RPMI7951 (cell line): ENCODE measurements around the gene SCUBE3. TPM values are rescaled to one million over a fixed set of nuclear protein-coding genes. Genes with fewer than 3 reads are reported as not detected.

Experiments used
- DNase-seq: peaks from one replicate; pipeline ENCODE4 v3.0.0-alpha.2; 2012; ENCODE audit warnings: low read depth
- total RNA-seq: library from RNA; depleted of rRNA; stranded (reverse); fragments of >200 nt; shearing (Covaris generic); gene quantifications from 2 replicates; pipeline ENCODE4 v1.2.3, GENCODE V29; 2014; rRNA removed

SCUBE3 gene
- 0.10 and 0.24 TPM in 2 replicates for total RNA-seq

DNA sequence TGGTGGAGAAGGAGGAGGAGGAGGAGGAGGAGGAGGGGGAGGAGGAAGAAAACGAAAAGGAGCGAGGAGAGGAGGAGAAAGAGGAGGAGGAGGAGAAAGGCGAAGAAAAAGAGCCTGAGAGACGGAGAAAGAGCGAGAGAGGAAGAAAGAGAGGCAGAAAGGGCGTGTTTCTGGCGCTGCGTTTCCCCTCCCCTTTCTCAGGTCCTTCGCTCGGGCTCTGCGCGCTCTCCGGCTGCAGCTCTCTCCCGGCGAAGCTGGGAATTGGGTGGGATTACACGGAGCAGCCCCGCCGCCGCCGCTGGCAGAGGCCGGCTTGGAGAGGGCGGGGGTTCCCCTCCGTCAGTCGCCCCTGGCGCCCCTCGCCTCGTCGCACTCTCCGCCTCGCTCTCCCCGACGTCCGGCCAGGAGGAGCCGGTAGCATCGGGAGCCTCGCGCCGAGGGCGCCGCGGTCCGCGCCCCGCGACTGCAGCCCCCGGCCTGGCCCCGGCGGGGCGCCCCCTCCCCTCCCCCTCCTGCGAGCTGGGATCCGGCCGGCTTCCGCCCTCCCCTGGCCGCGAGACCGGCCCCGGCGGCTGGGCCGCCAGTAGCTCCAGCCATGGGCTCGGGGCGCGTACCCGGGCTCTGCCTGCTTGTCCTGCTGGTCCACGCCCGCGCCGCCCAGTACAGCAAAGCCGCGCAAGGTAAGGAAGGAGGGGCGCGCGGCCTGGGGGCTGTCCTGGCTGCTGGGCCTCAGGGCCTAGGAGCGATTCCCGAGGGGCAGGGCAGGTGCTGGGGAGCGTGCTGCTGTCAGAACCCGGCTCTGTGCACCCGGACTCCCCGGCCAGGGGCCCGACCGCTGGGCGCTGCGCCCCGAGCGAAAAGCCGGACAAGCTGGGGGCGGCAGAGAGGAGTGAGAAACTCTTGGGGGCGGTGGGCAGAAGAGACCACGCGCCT lies at the start of gene SCUBE3:
SCUBE3 (plus strand) TSS at position 133 of the 933 bp plus-strand sequence; CDS start at position 596, 463 bp downstream.
- no peak for DNase-seq

DNA sequence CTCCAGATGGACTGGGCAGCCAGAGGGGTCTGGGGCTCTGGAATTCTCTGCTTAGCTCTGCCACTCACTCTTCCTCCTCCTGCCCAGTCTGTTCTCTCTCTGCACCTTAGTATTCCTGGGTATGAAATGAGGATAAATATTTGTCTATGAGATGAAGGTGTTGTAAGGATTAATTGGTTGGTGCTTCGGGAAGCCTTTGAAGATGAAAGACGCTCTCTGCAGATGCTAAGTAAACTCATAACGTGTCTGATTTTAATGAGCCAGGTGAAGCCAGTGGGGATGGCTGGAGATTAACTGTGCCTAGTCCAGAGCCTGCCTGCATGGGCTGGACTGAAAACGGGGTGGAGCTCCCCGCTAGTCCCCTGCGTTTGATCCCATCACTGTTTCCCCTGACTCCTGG lies 49.5 kb upstream of the SCUBE3 start:
- no peak for DNase-seq

DNA sequence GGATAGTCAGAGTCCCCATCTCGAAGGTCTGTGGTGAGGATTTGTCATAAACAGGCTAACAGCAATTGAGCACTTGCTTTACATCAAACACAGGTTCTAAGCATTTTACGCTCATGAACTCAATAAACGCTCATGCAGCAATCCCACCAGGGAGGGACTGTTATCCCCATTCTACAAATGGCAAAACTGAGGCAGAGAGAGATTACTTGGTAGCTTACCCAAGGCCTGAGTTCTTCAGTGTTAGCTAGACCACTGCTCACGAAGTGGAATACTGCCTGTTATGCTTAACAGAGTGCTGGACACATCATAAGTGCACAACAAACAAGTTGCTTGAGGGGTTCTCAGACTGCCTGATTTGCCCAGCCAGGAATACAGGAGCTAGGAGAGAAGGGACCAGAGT lies 48.9 kb upstream of the SCUBE3 start:
- DNase-seq, result no peak

DNA sequence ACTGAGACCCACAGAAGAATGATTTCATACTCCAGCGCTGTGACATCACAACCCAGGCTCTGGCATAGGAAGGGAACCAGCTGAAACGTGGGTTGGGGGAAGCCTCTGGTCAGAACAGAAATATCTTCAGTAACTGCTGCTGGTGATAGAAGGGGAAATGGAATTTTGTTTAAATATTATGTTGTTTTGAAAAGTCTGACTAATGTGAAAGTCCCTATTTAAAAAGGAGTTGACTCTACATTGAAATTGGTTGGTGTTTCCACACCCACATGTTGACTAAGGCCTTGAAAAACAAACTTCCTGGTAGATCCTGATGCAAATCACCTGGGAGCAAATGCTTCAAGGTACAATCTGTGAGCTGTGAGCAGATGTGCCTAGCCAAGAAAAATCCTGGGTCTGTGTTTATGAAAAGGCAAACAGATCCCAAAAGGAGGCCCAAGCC lies 48.1 kb upstream of the SCUBE3 start:
- no peak for DNase-seq

DNA sequence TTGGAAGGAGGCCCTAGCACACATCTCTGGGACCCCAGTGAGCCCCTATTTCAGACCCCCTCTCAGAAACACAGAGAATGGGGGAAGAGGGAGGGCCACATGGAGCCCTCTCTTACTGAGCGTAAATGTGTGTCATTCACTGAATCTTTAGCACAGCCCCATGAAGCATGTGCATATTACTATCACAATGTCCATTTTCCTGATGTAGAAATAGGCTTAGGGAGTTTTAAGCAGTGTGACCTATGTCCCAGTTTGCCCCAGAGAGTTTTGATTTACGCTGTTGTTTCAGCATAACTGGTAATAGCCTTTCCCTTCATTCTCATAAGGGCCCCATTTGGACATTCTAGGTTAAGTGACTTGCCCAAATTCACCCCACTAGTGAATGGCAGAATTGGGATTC lies 47.6 kb upstream of the SCUBE3 start:
- DNase-seq, result no peak

DNA sequence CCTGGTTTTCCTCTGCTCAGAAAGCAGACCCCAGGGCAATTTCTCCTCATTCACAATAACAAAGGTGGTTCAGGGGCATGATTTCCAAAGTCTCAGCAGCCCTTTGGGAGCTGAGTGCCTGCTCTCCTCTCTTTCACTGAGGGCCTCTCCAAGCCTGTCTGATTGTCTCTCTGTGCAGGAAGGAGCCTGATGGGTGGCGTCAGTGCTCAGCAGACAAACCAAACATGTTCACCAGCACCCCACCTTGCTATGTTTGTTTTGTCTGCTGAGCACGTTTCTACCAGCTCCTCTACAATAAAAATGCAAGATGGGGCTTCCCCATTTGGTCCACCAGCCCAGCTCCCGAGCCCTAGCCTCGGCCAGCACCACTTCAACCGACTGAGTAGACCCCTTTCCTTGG lies 47.2 kb upstream of the SCUBE3 start:
- no peak for DNase-seq

DNA sequence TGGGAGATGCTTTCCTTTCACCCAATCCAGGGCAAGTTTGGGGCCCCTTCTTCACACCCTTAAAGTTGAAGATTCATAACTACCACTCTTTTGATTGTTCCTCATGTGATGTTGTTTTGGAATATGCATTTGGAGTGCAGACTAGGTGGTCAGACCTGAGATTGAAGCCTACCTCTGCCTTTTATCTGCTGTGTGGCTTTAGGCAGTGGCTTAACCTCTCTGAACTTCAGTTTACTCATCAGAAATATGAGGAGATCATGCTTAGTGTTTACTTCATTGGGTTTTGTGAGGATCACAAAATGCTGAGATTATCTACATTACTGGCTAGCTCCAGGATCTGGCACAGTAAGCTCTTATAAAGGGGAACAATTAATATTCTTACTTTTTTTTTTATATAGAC lies 46.3 kb upstream of the SCUBE3 start:
- no peak for DNase-seq

DNA sequence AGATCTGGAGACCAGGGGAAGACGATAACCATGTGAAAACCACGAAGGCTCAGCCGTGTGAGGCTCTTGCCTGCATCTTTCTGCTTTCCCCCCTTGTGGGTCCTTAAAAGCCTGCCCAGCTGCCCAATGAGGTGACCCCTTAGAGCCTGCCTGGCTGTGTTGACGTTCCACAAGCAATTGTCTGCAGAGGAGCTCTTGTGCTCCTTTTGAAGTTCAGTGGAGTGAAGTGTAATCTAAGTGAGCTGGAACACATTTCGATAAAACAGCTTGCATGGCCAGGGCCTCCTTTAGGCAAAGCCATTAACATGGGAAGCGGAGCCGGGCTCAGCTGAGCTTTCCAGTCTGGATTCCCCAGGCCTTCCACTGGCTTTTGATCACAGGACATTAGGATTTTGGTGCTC lies 45.3 kb upstream of the SCUBE3 start:
- DNase-seq, result no peak

DNA sequence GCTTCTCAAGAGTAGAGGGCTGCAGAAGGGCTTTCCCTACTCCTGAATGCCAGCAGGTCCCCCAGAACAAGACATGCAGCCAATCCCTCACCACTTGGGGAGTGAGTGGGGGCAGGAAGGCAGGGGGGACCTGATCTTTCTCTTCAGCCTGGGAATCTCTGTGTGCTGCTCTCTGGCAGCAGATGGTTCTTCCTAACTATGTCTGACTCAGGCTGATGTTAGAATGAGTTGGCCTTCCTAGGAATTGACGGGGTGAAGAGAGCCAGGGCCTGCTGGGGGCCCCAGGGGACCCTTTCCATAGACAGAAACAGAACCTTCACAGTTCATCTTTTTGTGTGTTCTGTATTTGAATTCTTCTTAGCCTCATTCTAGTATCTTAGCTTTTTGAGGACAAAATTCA lies 43.6 kb upstream of the SCUBE3 start:
- no peak for DNase-seq

DNA sequence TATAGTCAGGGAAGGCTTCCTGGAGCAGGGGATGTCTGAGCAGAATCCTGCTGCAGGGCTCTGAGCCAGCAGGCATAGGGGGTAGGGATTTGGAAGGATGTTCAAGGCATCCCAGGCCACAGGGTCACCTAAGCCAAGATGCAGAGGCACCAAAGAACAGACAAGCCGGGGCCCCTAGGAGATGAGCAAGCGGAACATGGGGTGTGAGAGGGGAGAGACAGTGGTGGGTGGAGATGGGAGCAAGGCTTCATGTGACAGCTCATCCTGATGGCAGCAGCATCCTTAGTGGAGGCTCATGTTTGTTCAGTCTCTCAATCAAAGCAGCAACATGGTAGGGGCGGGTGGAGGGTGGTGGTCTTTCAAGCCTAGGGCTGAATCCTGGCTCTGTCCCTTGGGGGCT lies 42.9 kb upstream of the SCUBE3 start:
- no peak for DNase-seq

DNA sequence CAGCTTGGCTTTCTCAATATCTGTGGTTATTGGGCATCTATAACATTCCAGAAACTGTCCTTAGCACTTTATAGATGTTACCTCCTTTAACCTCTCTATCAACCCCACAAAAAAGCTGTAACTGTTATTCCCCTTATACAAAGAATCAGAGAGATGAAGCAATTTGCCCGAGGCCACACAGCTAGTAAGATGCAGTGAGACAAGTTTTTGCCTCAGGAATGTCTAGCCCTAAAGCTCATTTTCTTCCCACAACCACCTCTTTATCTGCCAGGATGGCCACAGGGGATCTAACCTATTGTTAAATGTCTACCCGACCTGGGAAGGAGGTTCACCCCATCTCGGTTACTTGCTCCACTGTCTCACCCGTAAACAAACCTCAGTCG lies 40.7 kb upstream of the SCUBE3 start:
- peak; percentile 48 for DNase-seq

DNA sequence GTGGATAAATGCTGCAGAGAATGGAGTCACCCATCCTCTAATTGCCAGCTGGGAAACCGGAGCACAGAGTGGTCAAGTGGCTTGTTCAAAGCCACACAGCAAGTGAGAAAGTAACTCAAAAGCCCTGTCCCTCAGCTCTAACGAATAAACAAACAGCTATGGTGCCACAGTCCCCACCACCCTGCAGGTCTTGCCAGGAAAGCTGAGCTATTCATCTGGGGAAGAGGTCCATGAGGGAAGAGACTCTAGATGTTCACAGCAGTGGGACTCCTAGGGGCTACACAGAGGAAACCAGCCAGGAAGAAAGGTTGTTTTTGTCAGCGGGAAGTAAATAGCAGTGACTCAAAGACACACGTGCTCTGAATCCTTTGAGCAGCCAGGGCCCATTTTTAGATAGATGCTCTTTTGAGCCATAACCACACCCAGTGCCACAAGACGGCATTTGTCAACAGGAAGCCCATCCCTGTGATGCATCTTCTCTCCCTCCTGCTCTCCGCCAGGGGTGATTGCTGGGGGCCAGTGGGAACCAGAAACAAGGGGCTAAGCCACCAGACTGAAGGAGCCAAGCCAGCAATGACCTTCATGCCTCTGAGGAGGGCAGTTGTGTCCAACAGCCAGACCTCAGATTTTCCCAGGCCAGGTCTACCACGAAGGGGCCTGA lies 40.2 kb upstream of the SCUBE3 start:
- peak; percentile 68 for DNase-seq

DNA sequence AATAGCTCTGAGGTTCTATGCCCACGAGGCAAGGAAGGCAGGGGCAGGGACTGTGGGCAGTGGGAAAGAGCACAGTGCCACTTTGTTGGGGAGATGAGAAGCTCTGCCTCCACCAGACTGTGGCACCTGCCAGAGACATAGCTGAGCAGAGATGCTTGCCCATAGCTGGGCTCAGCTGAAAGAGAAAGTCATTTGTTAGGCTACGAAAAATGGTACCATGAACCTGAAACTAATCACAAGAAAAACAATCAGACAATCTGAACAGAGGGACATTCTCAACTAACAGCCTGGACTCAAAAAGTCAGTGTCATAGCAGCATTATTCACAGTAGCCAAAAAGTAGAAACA lies 39.7 kb upstream of the SCUBE3 start:
- DNase-seq, result no peak

DNA sequence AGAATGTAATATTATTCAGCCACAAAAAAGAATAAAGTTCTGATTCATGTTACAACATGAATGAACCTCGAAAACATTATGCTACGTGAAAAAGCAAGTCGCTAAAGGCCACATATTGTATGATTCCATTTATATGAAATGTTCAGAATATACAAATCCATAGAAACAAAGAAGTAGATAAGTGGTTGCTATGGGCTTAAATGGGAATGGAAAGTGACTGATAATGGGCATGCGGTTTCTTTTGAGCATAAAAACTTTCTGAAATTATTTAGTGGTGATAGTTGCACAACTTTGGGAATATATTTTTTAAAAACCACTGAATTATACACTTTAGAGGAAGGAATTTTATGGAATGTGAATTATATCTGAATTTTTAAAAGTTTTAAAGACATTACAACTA lies 39.3 kb upstream of the SCUBE3 start:
- no peak for DNase-seq

DNA sequence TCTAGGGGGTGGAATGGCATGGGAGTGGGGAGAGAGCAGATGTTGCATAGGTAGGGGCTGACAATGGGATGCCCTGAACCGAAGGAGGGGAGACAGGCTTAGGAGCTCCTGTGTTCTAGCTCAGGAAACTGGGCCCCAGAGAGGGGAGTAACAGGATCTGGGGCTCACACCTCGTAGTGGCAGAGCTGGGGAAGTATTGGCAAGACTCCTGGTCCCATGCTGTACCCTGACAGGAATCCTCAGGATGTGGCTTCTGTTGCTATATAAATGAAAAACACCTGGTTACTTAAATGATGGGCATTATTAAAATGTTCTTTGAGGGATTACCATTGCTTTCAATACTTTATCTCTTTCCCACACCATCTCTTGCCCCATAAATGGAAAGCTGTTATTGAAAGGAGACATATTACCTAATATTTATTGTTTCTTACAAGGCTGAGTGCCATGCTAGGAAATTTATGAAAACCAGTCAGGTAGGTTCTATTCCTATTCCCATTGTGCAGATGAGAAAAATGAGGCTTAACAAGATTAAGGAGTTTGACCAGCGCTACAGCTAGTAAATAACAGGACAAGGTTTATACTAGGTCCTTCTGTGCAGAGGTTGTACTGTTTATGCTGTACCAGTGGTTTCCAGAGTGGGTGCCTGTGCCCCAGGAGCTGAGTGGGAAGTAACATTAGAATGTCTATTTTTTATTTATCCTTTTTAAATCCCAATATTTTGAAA lies 37.3 kb upstream of the SCUBE3 start:
- DNase-seq, result no peak

DNA sequence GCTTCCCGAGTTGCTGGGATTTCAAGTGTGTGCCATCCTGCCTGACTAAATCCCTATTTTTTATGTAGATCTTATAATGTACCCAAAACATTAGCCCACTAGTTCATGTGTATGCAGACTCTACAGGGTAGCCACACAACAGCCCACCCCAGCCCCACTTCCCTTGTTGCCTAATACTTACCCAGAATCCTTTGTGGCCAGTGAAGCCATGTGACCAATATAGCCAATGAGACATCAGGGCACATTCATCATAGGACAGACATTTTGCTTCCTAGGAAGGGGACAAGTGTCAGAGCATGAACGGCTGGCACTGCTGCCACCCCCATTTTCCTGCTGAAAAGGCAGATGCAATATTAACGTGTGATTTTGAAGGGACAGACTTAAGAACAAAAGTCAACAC lies 36.6 kb upstream of the SCUBE3 start:
- no peak for DNase-seq

DNA sequence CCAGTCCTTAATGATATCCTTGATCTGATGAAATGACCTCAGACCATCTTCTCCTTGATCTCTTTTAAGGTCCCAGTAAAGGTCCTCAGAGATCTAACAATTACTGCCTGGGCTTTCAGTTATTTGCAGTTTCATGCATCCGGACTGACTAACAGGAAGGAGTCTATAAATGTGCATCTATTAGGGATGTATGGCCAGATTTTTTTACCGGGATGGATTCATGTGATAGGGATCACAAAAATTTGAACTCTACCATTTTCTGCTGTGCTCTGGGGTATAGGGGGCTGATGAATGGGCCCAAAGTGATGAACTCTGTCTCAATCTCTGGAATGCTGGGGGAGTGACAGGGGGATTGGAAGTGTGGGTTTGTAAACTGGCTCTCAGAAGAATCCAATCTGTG lies 36.2 kb upstream of the SCUBE3 start:
- peak; percentile 14 for DNase-seq

DNA sequence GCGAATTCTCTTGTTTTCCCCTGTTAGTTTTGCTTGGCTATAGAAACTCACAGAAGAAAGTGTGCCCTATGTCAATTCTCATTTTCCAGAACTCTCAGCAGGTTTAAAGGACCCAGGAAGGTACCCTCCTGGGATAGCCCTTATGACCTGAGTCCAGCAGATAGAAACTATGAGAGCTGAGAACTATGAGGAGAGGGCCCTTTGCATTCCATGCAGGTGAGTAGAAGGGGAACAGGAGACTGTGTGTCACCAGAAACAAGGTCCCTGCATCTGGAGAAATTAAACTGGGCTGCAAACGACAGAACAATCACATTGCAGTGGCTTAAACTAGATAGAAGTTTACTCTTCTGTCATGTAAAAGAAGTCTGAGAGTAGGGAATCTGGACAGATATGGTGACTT lies 35.7 kb upstream of the SCUBE3 start:
- DNase-seq, result no peak

DNA sequence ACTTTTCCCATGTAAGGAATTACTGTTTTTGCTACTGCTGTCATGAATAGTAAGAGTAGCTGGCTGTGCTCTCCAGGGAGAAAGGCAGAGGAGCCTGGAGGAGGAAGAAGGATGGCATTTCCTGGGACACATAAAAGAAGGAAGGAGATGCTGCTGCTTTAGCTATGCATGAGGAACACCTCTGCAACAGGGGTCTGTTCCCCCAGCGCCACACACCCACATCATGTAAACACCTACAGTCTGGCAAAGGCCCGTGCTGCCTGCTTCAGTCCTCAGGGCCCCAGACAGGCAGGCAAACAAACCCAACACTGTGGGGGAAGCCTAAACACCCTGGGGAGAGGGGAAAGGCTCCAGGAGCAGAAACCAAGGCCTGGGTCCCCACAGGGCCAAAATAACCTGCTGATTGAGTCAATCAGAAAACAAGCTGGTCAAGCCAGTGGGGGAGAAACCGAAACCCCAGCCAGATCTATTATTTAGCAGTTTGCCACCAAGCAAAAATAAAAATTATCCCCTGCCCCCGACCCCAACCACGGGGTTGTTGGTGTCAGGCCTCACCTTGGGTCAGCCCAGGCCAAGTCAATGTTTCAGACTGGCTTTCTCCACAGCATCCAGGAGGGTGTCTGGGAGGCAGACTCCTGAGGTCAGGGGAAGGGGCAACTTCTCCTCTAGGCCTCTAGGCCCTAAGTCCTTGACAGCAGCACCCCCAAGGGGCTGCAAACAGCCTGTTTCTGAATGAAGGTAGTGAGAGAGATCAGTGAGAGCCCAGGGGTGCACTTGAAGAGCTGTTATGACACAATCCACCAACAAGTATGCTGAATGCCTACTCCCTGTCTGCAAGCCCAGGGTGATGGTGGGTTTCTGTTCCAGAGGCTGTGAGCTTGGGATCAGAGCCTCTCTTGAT lies 34.6 kb upstream of the SCUBE3 start:
- DNase-seq, result no peak

DNA sequence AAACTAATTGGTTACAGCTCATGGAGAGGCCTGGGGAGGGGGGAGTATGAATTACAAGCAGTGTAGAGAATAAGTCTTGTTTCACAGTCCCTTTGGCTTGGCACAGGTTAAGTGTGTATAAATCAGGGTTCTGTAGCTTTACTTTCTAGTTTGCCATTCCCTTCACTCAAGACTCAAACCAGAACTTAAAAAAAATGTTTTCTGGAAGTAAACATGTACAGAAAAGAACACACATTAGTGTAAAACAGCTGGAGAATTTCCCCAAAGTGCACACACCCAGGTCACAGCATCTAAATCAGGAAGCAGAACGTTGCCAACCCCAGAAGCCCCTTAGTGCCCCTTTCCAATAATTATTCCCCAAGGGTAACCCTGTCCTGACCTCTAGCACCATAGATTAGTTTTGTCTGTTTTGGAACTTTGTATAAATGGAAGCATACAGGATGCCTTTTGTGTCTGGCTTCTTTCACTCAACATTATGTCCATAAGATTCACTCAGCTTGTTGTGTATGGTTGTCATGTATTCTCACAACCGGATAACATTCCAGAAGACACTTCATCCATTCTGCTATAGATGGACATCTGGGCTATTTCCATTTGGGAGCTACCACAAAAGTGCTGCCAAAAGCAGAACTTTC lies 33.7 kb upstream of the SCUBE3 start:
- no peak for DNase-seq

DNA sequence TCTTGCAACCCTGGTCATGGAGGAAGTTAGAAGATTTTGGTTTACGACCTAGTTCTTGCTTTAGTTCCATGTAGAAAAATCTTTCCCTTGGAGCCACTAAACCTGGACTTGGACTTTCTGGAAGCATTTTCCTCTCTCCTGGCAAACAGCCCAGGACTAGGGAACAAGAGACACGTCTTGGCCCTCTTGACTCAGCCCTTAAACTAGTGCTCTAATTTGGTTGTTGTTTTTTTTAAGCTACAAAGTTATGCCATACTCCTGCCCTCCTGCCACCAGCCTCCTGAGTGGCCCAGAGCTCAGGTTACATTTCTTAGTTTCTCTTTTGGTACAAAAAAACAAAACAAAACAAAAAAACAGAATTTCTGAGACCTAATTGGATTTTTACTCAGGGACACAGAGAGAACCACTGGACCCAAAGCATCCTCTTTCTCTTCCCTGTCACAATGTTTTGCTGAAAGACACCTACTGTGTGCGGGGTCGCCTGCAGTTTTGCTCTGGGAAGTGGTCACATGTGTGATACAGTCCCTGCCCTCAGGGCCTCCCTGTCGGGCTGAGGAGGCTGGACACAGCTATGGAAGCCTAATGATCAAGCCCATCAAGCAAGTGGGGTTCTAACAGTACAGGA lies 32.3 kb upstream of the SCUBE3 start:
- DNase-seq, result peak; percentile 83
